Inflammatory macrophage treated with lipopolysaccharide for 4 hours (primary cell): ENCODE results near the gene GPR39.

Experiments used
- DNase-seq: peaks from one replicate; pipeline ENCODE4 v3.0.0-alpha.2; 2020

The GPR39 gene

GRCh38 chr2:132690664-132691303 lies 274.2 kb downstream of the GPR39 start:
- DNase-seq = no peak

- DNase-seq = no peak
Observed at GRCh38 chr2:132691556-132691955, 275.0 kb downstream of the GPR39 start.

GRCh38 chr2:132692816-132693215 lies 276.2 kb downstream of the GPR39 start:
- DNase-seq = no peak
